ENCODE data around the gene DUSP12. TPM values are rescaled to one million over a fixed set of nuclear protein-coding genes. Genes with fewer than 3 reads are reported as not detected.
A peak's percentile ranks its signal among the peaks of the same experiment; 100 is the strongest.

DUSP12 gene
- total and polyA plus RNA-seq, 9 of the 15 experiments (the other 6 are each of a cell fraction or from before 2014, with no cell fraction given): 10.4 to 81.4 (median 43.6) TPM

DNA sequence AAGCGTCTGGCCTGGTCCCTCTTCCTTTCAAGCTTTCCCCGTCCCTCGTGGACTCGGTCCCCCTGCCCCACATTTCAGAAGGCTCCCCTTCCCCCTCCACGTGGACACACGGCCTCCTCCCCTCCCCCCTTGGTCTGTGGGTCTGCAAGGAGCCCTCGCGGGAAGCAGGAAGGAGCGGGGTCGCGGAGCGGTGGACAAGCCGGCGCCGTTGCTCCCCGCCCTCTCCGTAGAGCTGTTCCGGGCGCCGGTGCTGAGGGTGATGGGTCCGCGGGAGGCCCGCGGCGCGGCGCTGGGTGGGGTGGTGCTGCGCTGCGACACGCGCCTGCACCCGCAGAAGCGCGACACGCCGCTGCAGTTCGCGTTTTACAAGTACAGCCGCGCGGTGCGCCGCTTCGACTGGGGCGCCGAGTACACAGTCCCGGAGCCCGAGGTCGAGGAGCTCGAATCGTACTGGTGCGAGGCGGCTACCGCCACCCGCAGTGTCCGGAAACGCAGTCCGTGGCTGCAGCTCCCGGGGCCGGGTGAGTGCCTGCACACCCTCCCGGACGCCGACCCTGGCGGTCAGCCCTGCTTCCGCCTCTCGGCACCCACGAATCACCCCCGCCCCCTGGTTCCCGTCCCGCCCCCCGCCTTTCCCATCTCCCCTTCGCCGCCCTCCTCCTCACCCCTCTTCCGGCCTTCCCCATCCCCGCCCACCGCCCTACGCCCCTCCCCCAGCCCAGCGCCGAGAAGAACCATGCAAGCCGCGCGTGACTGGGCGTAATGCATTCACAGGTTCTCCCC is 22.9 kb upstream of the DUSP12 start (continued):
- TF ChIP-seq PBX2 (CRISPR knock-in tag; IDR thresholded peaks at IDR 0.05; ENCODE audit: low read depth) (no peak), PBX2 (tag; conservative IDR thresholded peaks at IDR 0.05; ENCODE audit: low read depth) (no peak), MGA (IDR thresholded peaks at IDR 0.05) (peak; percentile 28), SMAD3 (CRISPR knock-in tag; conservative IDR thresholded peaks at IDR 0.05) (no peak), GTF2A2 (tag; IDR thresholded peaks at IDR 0.05) (no peak), HNRNPH1 (optimal IDR thresholded peaks at IDR 0.05; ENCODE audit: low read depth, low read length) (no peak), BDP1 (IDR thresholded peaks at IDR 0.05; ENCODE audit: insufficient read depth, insufficient read length) (no peak), MXD1 (CRISPR knock-in tag; IDR thresholded peaks at IDR 0.05; ENCODE audit: borderline replicate concordance, poor library complexity, severe bottlenecking) (no peak), MED1 (CRISPR knock-in tag; IDR thresholded peaks at IDR 0.05; ENCODE audit: borderline replicate concordance) (0 out of 2 replicates have a peak, but pooled peaks have one; percentile 67)
